T-helper 9 cell (primary cell): ENCODE measurements around the gene SPTB.

Source experiments
- DNase-seq: peaks from one replicate; pipeline ENCODE4 v3.0.0-alpha.2; 2020

Gene SPTB

GRCh38 chr14:64705381-64706118, 174.2 kb downstream of the SPTB start:
- peak; percentile 33 for DNase-seq

- DNase-seq = no peak
Measured at GRCh38 chr14:64704743-64705380, 174.8 kb downstream of the SPTB start.

- DNase-seq = peak; percentile 40
Measured at GRCh38 chr14:64704143-64704742, 175.5 kb downstream of the SPTB start, which contains the start of gene PLEKHG3. Gene PLEKHG3, plus strand, starts transcription at chr14:64704424. Its CDS starts 23,208 bp downstream, at chr14:64727632.

- DNase-seq = no peak
Measured at GRCh38 chr14:64703395-64704142, 176.1 kb downstream of the SPTB start.

- peak; percentile 40 for DNase-seq
Measured at GRCh38 chr14:64702493-64703394, 177.0 kb downstream of the SPTB start.

- no peak for DNase-seq
Measured at GRCh38 chr14:64701660-64702059, 178.0 kb downstream of the SPTB start.

- no peak for DNase-seq
Measured at GRCh38 chr14:64700894-64701293, 178.8 kb downstream of the SPTB start.

GRCh38 chr14:64700290-64700689, 179.4 kb downstream of the SPTB start:
- no peak for DNase-seq

GRCh38 chr14:64698903-64699302, 180.8 kb downstream of the SPTB start:
- no peak for DNase-seq

GRCh38 chr14:64696355-64696857, 183.3 kb downstream of the SPTB start:
- no peak for DNase-seq
